Globus pallidus (tissue), 1 donor: ENCODE results near the gene PNMT.
"Not testable (repeated sequence)": the region's sequence is repeated elsewhere in the genome, so short reads cannot be mapped to it uniquely, and the experiment has no call there.

ENCODE experiments used
- DNase-seq: peaks from one replicate; pipeline ENCODE4 v3.0.0-alpha.2; 2015; ENCODE audit warnings: low spot score

The PNMT gene

GRCh38 chr17:39709319-39709997 lies 41.2 kb downstream of the PNMT start:
- DNase-seq: no peak

- DNase-seq: no peak
Measured at GRCh38 chr17:39709998-39710964, 42.0 kb downstream of the PNMT start.

- DNase-seq: not testable (repeated sequence)
Measured at GRCh38 chr17:39711071-39711470, 42.8 kb downstream of the PNMT start.

- no peak for DNase-seq
Measured at GRCh38 chr17:39711851-39712250, 43.6 kb downstream of the PNMT start.

GRCh38 chr17:39714234-39714633 lies 46.0 kb downstream of the PNMT start:
- DNase-seq: no peak

GRCh38 chr17:39715375-39716072 lies 47.3 kb downstream of the PNMT start:
- no peak for DNase-seq

- no peak for DNase-seq
Measured at GRCh38 chr17:39716073-39716818, 48.0 kb downstream of the PNMT start.

- no peak for DNase-seq
Measured at GRCh38 chr17:39716879-39717536, 48.8 kb downstream of the PNMT start.

GRCh38 chr17:39717660-39718059 lies 49.4 kb downstream of the PNMT start:
- no peak for DNase-seq

- no peak for DNase-seq
Measured at GRCh38 chr17:39719563-39720355, 51.5 kb downstream of the PNMT start.
